Activated naive CD8-positive, alpha-beta T cell treated with anti-CD3 and anti-CD28 coated beads, Interleukin-2, amount 50 U/mL, for 24 hours (primary cell): ENCODE data around the gene FOSB.
"Not testable (repeated sequence)": the region's sequence is repeated elsewhere in the genome, so short reads cannot be mapped to it uniquely, and the experiment has no call there.

Source experiments
- ATAC-seq: fragments of 150-1000 bp; cut with Tn5 transposase; one replicate; pipeline ENCODE4 v1.10.0; 2021
- DNase-seq: peaks from one replicate; pipeline ENCODE4 v3.0.0; 2021
- H3K27ac Mint-ChIP-seq: one replicate; pipeline ENCODE4 v1.8.0; 2021; ENCODE audit warnings: mild to moderate bottlenecking, mixed read lengths
- H3K27me3 Mint-ChIP-seq: one replicate; pipeline ENCODE4 v1.8.0; 2021; ENCODE audit warnings: mixed read lengths
- H3K36me3 Mint-ChIP-seq: one replicate; pipeline ENCODE4 v1.8.0; 2021; ENCODE audit warnings: low read depth, mixed read lengths
- H3K4me1 Mint-ChIP-seq: one replicate; pipeline ENCODE4 v1.8.0; 2021; ENCODE audit warnings: mixed read lengths
- H3K4me3 Mint-ChIP-seq: one replicate; pipeline ENCODE4 v1.8.0; 2021; ENCODE audit warnings: mild to moderate bottlenecking, moderate library complexity, mixed read lengths
- H3K9me3 Mint-ChIP-seq: one replicate; pipeline ENCODE4 v1.8.0; 2021; ENCODE audit warnings: mixed read lengths

FOSB gene

GRCh38 chr19:45467456-45468158 is at the start of gene FOSB:
Gene FOSB, plus strand, starts transcription at chr19:45467996. Its CDS starts 591 bp downstream, at chr19:45468587.
- peaks cover 14% of the 10 kb centered on the region for H3K27me3 Mint-ChIP-seq
- no peaks in the 10 kb centered on the region for H3K9me3 Mint-ChIP-seq
- H3K4me1 Mint-ChIP-seq = peaks cover 36% of the 10 kb centered on the region
- H3K4me3 Mint-ChIP-seq = peak within 1 kb of the TSS; percentile 86
- peaks cover 19% of the 10 kb centered on the region for H3K36me3 Mint-ChIP-seq
- ATAC-seq = peak; percentile 3
- peak within 1 kb of the TSS; percentile 92 for H3K27ac Mint-ChIP-seq
- DNase-seq = peak; percentile 93

- Mint-ChIP-seq H3K9me3 (no peaks in the 10 kb centered on the region), H3K27me3 (no peaks in the 10 kb centered on the region), H3K36me3 (peaks cover 21% of the 10 kb centered on the region), H3K4me3 (no peak overlapping the region), H3K27ac (no peak overlapping the region), H3K4me1 (peaks cover 43% of the 10 kb centered on the region)
- DNase-seq (no peak), ATAC-seq (no peak)
Measured at GRCh38 chr19:45418802-45419201, 49.0 kb upstream of the FOSB start.

- H3K36me3 Mint-ChIP-seq = peaks cover 16% of the 10 kb centered on the region
- no peak for ATAC-seq
- H3K4me3 Mint-ChIP-seq = no peak overlapping the region
- H3K9me3 Mint-ChIP-seq = no peaks in the 10 kb centered on the region
- DNase-seq = no peak
- H3K27ac Mint-ChIP-seq = no peak overlapping the region
- peaks cover 49% of the 10 kb centered on the region for H3K4me1 Mint-ChIP-seq
- no peaks in the 10 kb centered on the region for H3K27me3 Mint-ChIP-seq
Measured at GRCh38 chr19:45419396-45419795, 48.4 kb upstream of the FOSB start.

GRCh38 chr19:45419895-45420294 is 47.9 kb upstream of the FOSB start:
- ATAC-seq (no peak), DNase-seq (no peak)
- H3K4me1 Mint-ChIP-seq = peaks cover 52% of the 10 kb centered on the region
- no peak overlapping the region for H3K4me3 Mint-ChIP-seq
- no peak overlapping the region for H3K27ac Mint-ChIP-seq
- peaks cover 12% of the 10 kb centered on the region for H3K36me3 Mint-ChIP-seq
- no peaks in the 10 kb centered on the region for H3K27me3 Mint-ChIP-seq
- H3K9me3 Mint-ChIP-seq = no peaks in the 10 kb centered on the region

GRCh38 chr19:45420356-45420755 is 47.4 kb upstream of the FOSB start:
- Mint-ChIP-seq H3K36me3 (peaks cover 12% of the 10 kb centered on the region), H3K4me3 (peak overlapping the region; percentile 21), H3K9me3 (no peaks in the 10 kb centered on the region), H3K27me3 (no peaks in the 10 kb centered on the region), H3K27ac (no peak overlapping the region), H3K4me1 (peaks cover 52% of the 10 kb centered on the region)
- DNase-seq (no peak), ATAC-seq (no peak)

- H3K9me3 Mint-ChIP-seq = no peaks in the 10 kb centered on the region
- H3K4me1 Mint-ChIP-seq = peaks cover 57% of the 10 kb centered on the region
- peaks cover 9% of the 10 kb centered on the region for H3K36me3 Mint-ChIP-seq
- DNase-seq (no peak), ATAC-seq (no peak)
- no peaks in the 10 kb centered on the region for H3K27me3 Mint-ChIP-seq
- H3K4me3 Mint-ChIP-seq = no peak overlapping the region
- H3K27ac Mint-ChIP-seq = no peak overlapping the region
Measured at GRCh38 chr19:45420871-45421270, 46.9 kb upstream of the FOSB start.

GRCh38 chr19:45421947-45422498 is 45.8 kb upstream of the FOSB start:
- H3K4me1 Mint-ChIP-seq = peaks cover 59% of the 10 kb centered on the region
- H3K27me3 Mint-ChIP-seq = no peaks in the 10 kb centered on the region
- peaks cover 7% of the 10 kb centered on the region for H3K36me3 Mint-ChIP-seq
- no peak for ATAC-seq
- peak overlapping the region; percentile 38 for H3K4me3 Mint-ChIP-seq
- no peak for DNase-seq
- H3K9me3 Mint-ChIP-seq = no peaks in the 10 kb centered on the region
- no peak overlapping the region for H3K27ac Mint-ChIP-seq

GRCh38 chr19:45423033-45423588 is 44.7 kb upstream of the FOSB start:
- ATAC-seq = no peak
- Mint-ChIP-seq H3K4me1 (peaks cover 65% of the 10 kb centered on the region), H3K9me3 (no peaks in the 10 kb centered on the region), H3K27me3 (no peaks in the 10 kb centered on the region), H3K4me3 (peak overlapping the region; percentile 93), H3K36me3 (peaks cover 7% of the 10 kb centered on the region), H3K27ac (peak overlapping the region; percentile 93)
- DNase-seq = no peak

- Mint-ChIP-seq H3K9me3 (no peaks in the 10 kb centered on the region), H3K27ac (peak within 1 kb of the TSS; percentile 93), H3K27me3 (peaks cover 3% of the 10 kb centered on the region), H3K36me3 (peaks cover 7% of the 10 kb centered on the region), H3K4me1 (peaks cover 68% of the 10 kb centered on the region), H3K4me3 (peak within 1 kb of the TSS; percentile 93)
- peak; percentile 74 for ATAC-seq
- peak; percentile 94 for DNase-seq
Measured at GRCh38 chr19:45423589-45424190, 44.1 kb upstream of the FOSB start, which contains the start of gene ERCC1. Gene ERCC1, minus strand, starts transcription at chr19:45423917. Its CDS starts 543 bp downstream, at chr19:45423374.

GRCh38 chr19:45424191-45425058 is 43.4 kb upstream of the FOSB start:
- Mint-ChIP-seq H3K27ac (peak overlapping the region; percentile 93), H3K27me3 (peaks cover 3% of the 10 kb centered on the region), H3K36me3 (peaks cover 7% of the 10 kb centered on the region), H3K4me3 (peak overlapping the region; percentile 93), H3K4me1 (peaks cover 62% of the 10 kb centered on the region), H3K9me3 (no peaks in the 10 kb centered on the region)
- DNase-seq (peak; percentile 64), ATAC-seq (peak; percentile 80)

- H3K4me1 Mint-ChIP-seq = peaks cover 30% of the 10 kb centered on the region
- peak overlapping the region; percentile 77 for H3K4me3 Mint-ChIP-seq
- peak overlapping the region; percentile 52 for H3K27ac Mint-ChIP-seq
- H3K27me3 Mint-ChIP-seq = peaks cover 3% of the 10 kb centered on the region
- H3K36me3 Mint-ChIP-seq = no peaks in the 10 kb centered on the region
- peak; percentile 39 for DNase-seq
- peak; percentile 26 for ATAC-seq
- no peaks in the 10 kb centered on the region for H3K9me3 Mint-ChIP-seq
Measured at GRCh38 chr19:45428384-45429231, 39.2 kb upstream of the FOSB start.

- H3K27ac Mint-ChIP-seq, H3K4me3 Mint-ChIP-seq, DNase-seq, ATAC-seq, H3K27me3 Mint-ChIP-seq, H3K9me3 Mint-ChIP-seq, H3K36me3 Mint-ChIP-seq: not testable (repeated sequence)
- H3K4me1 Mint-ChIP-seq = peaks cover 19% of the 10 kb centered on the region
Measured at GRCh38 chr19:45429896-45430295, 37.9 kb upstream of the FOSB start.

- not testable (repeated sequence) for H3K9me3 Mint-ChIP-seq, H3K36me3 Mint-ChIP-seq, H3K27me3 Mint-ChIP-seq, ATAC-seq, H3K4me3 Mint-ChIP-seq, DNase-seq, H3K27ac Mint-ChIP-seq
- H3K4me1 Mint-ChIP-seq = peaks cover 15% of the 10 kb centered on the region
Measured at GRCh38 chr19:45431008-45431407, 36.8 kb upstream of the FOSB start.
